ENCODE data around the gene OR52I1. TPM values are rescaled to one million over a fixed set of nuclear protein-coding genes. Genes with fewer than 3 reads are reported as not detected.

OR52I1 gene
- total and polyA plus RNA-seq, 10 of the 15 experiments (the other 5 are each of a cell fraction or from before 2014, with no cell fraction given), result not detected

GRCh38 chr11:4607781-4608666 is 14.2 kb downstream of the OR52I1 start, which contains the start of gene TRIM68 (continued):
- TF ChIP-seq CEBPB (IDR thresholded peaks at IDR 0.05; ENCODE audit: borderline replicate concordance in 1 of 2, low read depth in 2 of 2, low read length in 2 of 2) (no peak), SKIL (IDR thresholded peaks at IDR 0.05; ENCODE audit: low read depth, poor library complexity, severe bottlenecking) (no peak), CEBPZ (IDR thresholded peaks at IDR 0.05; ENCODE audit: low read depth, low read length) (peak; percentile 71; the same call in 1 of the 2 replicates), PAX8 (IDR thresholded peaks at IDR 0.05) (no peak), ZNF384 (IDR thresholded peaks at IDR 0.05; ENCODE audit: borderline replicate concordance, low read depth, low read length) (no peak), BCLAF1 (IDR thresholded peaks at IDR 0.05) (no peak), PBX3 (IDR thresholded peaks at IDR 0.05; ENCODE audit: insufficient replicate concordance, low read depth, low read length) (no peak), SUPT20H (IDR thresholded peaks at IDR 0.05; ENCODE audit: borderline replicate concordance, control insufficient read depth, low read depth, low read length) (no peak), PML (IDR thresholded peaks at IDR 0.05; ENCODE audit: low read length) (peak; percentile 55; the same call in 1 of the 2 replicates), RB1 (IDR thresholded peaks at IDR 0.05; ENCODE audit: borderline replicate concordance) (no peak; the same call in 1 of the 2 replicates), ATF2 (IDR thresholded peaks at IDR 0.05; ENCODE audit: low read length) (no peak), NR2C1 (IDR thresholded peaks at IDR 0.05) (no peak), RAD51 (IDR thresholded peaks at IDR 0.05) (no peak), FOXK2 (IDR thresholded peaks at IDR 0.05) (no peak), BHLHE40 (IDR thresholded peaks at IDR 0.05; ENCODE audit: borderline replicate concordance in 1 of 2, low read depth in 2 of 2, low read length in 1 of 2) (no peak), SIN3A (IDR thresholded peaks at IDR 0.05; ENCODE audit: low read depth, low read length) (peak; percentile 49), JUND (IDR thresholded peaks at IDR 0.05; ENCODE audit: low read depth, low read length) (no peak)

Measured in GM12878 (cell line).